ENCODE measurements around the gene PHACTR3. TPM values are rescaled to one million over a fixed set of nuclear protein-coding genes. Genes with fewer than 3 reads are reported as not detected.

The PHACTR3 gene
- total and polyA plus RNA-seq, 2 donors (not counting 3 experiments of a cell fraction or from before 2014, with no cell fraction given) = not detected

GRCh38 chr20:59564171-59564570 is 40.2 kb upstream of the PHACTR3 start:
- H3K9me3 ChIP-seq (replicated peaks; ENCODE audit: control insufficient read depth, insufficient read depth, low read length) = no peaks in the 10 kb centered on the region
- no peak overlapping the region for H3K4me3 ChIP-seq (replicated peaks in 1 of 3; ENCODE audit: insufficient read depth in 1 of 3, low read depth in 1 of 3, low read length in 3 of 3)
- no peaks in the 10 kb centered on the region for H3K79me2 ChIP-seq (ENCODE audit: control insufficient read depth, insufficient read depth, low read length)
- no peaks in the 10 kb centered on the region for H3K36me3 ChIP-seq (ENCODE audit: control insufficient read depth in 2 of 2, extremely low read depth in 1 of 2, insufficient read depth in 2 of 2, low read length in 2 of 2)
- CTCF ChIA-PET = interaction anchor here (1.4 kb wide), 1 partner anchor 17 kb away, joined by 3 read pairs; no protein-coding TSS in a partner anchor
- no peaks in the 10 kb centered on the region for H3K4me1 ChIP-seq (ENCODE audit: control insufficient read depth, extremely low read depth, insufficient read depth, low read length)
- FAIRE-seq (no peak), DNase-seq (ENCODE audit: low read depth, low spot score) (no peak)
- dilution Hi-C loops (cut with MboI; ENCODE audit: extremely low pct_ligation_motif_present, low sequenced_read_pairs) = no loop called here
- TF ChIP-seq FOS (IDR thresholded peaks at IDR 0.05; ENCODE audit: borderline replicate concordance, insufficient read depth, low read length) (no peak), MYC (IDR thresholded peaks at IDR 0.05; ENCODE audit: low read depth, low read length) (no peak), GATA2 (IDR thresholded peaks at IDR 0.05; ENCODE audit: insufficient read depth, insufficient read length, low read depth, low read length) (no peak), POLR2AphosphoS5 (IDR thresholded peaks at IDR 0.05; ENCODE audit: insufficient read depth, low read depth, low read length) (no peak), POLR2A (IDR thresholded peaks at IDR 0.05; ENCODE audit: low read depth, low read length) (no peak), JUN (IDR thresholded peaks at IDR 0.05; ENCODE audit: borderline replicate concordance, insufficient read depth, insufficient read length, low read depth) (no peak), CTCF (IDR thresholded peaks at IDR 0.05; ENCODE audit: extremely low read depth in 1 of 2, insufficient read depth in 1 of 2, low read depth in 1 of 2, low read length in 2 of 2) (no peak), EZH2 (IDR thresholded peaks at IDR 0.05; ENCODE audit: borderline replicate concordance, low read depth, low read length, severe bottlenecking) (no peak), MAX (IDR thresholded peaks at IDR 0.05; ENCODE audit: insufficient read depth, insufficient read length) (no peak)
- no peak overlapping the region for H2AFZ ChIP-seq (ENCODE audit: low read depth, low read length)
- no peak overlapping the region for H3K27ac ChIP-seq (ENCODE audit: insufficient read depth, low read depth, low read length)
- no peaks in the 10 kb centered on the region for H3K27me3 ChIP-seq (ENCODE audit: control insufficient read depth in 2 of 2, insufficient read depth in 2 of 2, low read length in 2 of 2)
- no peak overlapping the region for H3K9ac ChIP-seq (replicated peaks; ENCODE audit: extremely low read depth, insufficient read depth, low read length)
- POLR2A ChIA-PET = no interaction called here
- H3K4me2 ChIP-seq (ENCODE audit: insufficient read depth, low read length) = no peak overlapping the region
- intact Hi-C loops (cut with micrococcal nuclease) = no loop called here
- no TSS peak for BruUV-seq (replicated peaks)
- no peaks in the 10 kb centered on the region for H4K20me1 ChIP-seq (replicated peaks; ENCODE audit: control insufficient read depth, extremely low read depth, insufficient read depth, low read length)
- no peaks in the 10 kb centered on the region for H3K9me1 ChIP-seq (replicated peaks; ENCODE audit: control insufficient read depth, extremely low read depth, insufficient read depth, low read length)
